Stomach (tissue), 9 donors: ENCODE data around the gene RANBP10. TPM values are rescaled to one million over a fixed set of nuclear protein-coding genes. Genes with fewer than 3 reads are reported as not detected.

Source experiments
- DNase-seq, 2 donors: peaks; one replicate each; pipeline versions ENCODE4 v3.0.0 to v3.0.0-alpha.2; 2013 to 2019
- H3K27ac ChIP-seq, 5 donors: fragments of 200-600 bp in 4 of 5; sonication (generic) in 4 of 5; one replicate each; pipeline ENCODE4 v1.5.1; 2013 to 2019; ENCODE audit warnings: mild to moderate bottlenecking in 1 of 5, moderate library complexity in 1 of 5
- H3K27me3 ChIP-seq, 3 donors: fragments of 200-600 bp; sonication (generic); one replicate each; pipeline ENCODE4 v1.5.1; 2017 to 2019; ENCODE audit warnings: mixed run types in 1 of 3
- H3K36me3 ChIP-seq, 4 donors: fragments of 200-600 bp; sonication (generic); 1 replicate in 3 of 4; 2 replicates in 1 of 4; pipeline ENCODE4 v1.5.1; 2016 to 2019
- H3K4me1 ChIP-seq, 4 donors: fragments of 200-600 bp; sonication (generic); one replicate each; pipeline ENCODE4 v1.5.1; 2016 to 2019
- H3K4me3 ChIP-seq, 4 donors: fragments of 200-600 bp; sonication (generic) in 3 of 4; one replicate each; pipeline ENCODE4 v1.5.1; 2016 to 2019; ENCODE audit warnings: mild to moderate bottlenecking in 1 of 4
- H3K9me3 ChIP-seq, 4 donors: fragments of 200-600 bp; sonication (generic); one replicate each; pipeline ENCODE4 v1.5.1; 2016 to 2019
- EP300 ChIP-seq: sonication (generic); formaldehyde crosslinking; IDR thresholded peaks from one replicate; pipeline ENCODE4 v1.6.1; 2017; ENCODE audit warnings: antibody characterized with exemption
- POLR2A ChIP-seq, 4 donors: fragments of 450-650 bp; IDR thresholded peaks; one replicate each; pipeline ENCODE4 v1.6.1; 2016; ENCODE audit warnings: antibody characterized with exemption in 4 of 4, control low read depth in 2 of 4, mild to moderate bottlenecking in 1 of 4, moderate library complexity in 1 of 4
- POLR2AphosphoS5 ChIP-seq, 3 donors: sonication (generic); formaldehyde crosslinking; IDR thresholded peaks; one replicate each; pipeline ENCODE4 v1.6.1; 2016; ENCODE audit warnings: antibody characterized with exemption in 3 of 3
- WGBS, 5 donors: extraction: QIAGEN DNeasy Blood & Tissue Kit in 3 of 5; methylation state at CpG; one replicate each; pipeline versions ENCODE4 v1.1.5 to v1.1.7; 2013 to 2018; 5-methylcytosine and 5-hydroxymethylcytosine counted together
- intact Hi-C: fragments of 100-400 bp; cut with DNase I; formaldehyde crosslinking; loops from one replicate; pipeline ENCODE4 v1.15.1; 2023; ENCODE audit warnings: low total_unique reads
- polyA plus RNA-seq, 3 donors: library from polyadenylated mRNA; stranded (reverse); fragments of 200-250 nt; gene quantifications; one replicate each; pipeline ENCODE4 v1.2.3, GENCODE V29; 2013
- total RNA-seq, 5 donors: library from RNA; depleted of rRNA; stranded (reverse); fragments of >200 nt; gene quantifications; one replicate each; pipeline versions ENCODE4 v1.1.0 to v1.2.3, GENCODE V29; 2014 to 2016
- TF ChIP-seq, protein P1 (sequence below), 7 experiments: fragments of 450-650 bp in 4 of 7; fragments of 200-600 bp in 3 of 7; sonication (generic) in 3 of 7; IDR thresholded peaks; one replicate each; pipeline ENCODE4 v1.5.1; 2016 to 2019; ENCODE audit warnings: antibody characterized with exemption in 7 of 7, control low read depth in 2 of 7, mild to moderate bottlenecking in 1 of 7
- donor health status: healthy with polysubstance abuse.
- donor health status: Bipolar disorder and iron deficiency.
- donor health status: healthy.

RANBP10 gene
- total and polyA plus RNA-seq, 8 donors: 2.9 to 37.3 (median 8.0) TPM

- no peaks in the 10 kb centered on the region for H3K27me3 ChIP-seq
- intact Hi-C loops: no loop called here
- no peaks in the 10 kb centered on the region for H3K9me3 ChIP-seq
- WGBS, 5 donors: 1 to 4% (median 3%) methylated on average over 13 to 14 of the region's 14 CpGs
- no peak for DNase-seq
- H3K27ac ChIP-seq: peak overlapping the region; percentile 26 to 92 (median 88)
- TF ChIP-seq, protein P1, sequence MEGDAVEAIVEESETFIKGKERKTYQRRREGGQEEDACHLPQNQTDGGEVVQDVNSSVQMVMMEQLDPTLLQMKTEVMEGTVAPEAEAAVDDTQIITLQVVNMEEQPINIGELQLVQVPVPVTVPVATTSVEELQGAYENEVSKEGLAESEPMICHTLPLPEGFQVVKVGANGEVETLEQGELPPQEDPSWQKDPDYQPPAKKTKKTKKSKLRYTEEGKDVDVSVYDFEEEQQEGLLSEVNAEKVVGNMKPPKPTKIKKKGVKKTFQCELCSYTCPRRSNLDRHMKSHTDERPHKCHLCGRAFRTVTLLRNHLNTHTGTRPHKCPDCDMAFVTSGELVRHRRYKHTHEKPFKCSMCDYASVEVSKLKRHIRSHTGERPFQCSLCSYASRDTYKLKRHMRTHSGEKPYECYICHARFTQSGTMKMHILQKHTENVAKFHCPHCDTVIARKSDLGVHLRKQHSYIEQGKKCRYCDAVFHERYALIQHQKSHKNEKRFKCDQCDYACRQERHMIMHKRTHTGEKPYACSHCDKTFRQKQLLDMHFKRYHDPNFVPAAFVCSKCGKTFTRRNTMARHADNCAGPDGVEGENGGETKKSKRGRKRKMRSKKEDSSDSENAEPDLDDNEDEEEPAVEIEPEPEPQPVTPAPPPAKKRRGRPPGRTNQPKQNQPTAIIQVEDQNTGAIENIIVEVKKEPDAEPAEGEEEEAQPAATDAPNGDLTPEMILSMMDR (IDR thresholded peaks at IDR 0.05): no peak
- no peak for TF ChIP-seq EP300
- TF ChIP-seq POLR2AphosphoS5 (IDR thresholded peaks at IDR 0.05): no peak
- TF ChIP-seq POLR2A (IDR thresholded peaks at IDR 0.05): no peak
- H3K4me1 ChIP-seq: peaks cover 14 to 58% (median 36%) of the 10 kb centered on the region in 4 donors
- peaks cover 0 to 12% (median 10%) of the 10 kb centered on the region in 4 donors for H3K36me3 ChIP-seq
- peak overlapping the region; percentile 82 to 95 (median 84) for H3K4me3 ChIP-seq
These were observed 87.7 kb downstream of the RANBP10 start for GRCh38 chr16:67718668-67719047.

- H3K9me3 ChIP-seq: no peaks in the 10 kb centered on the region
- intact Hi-C loops: no loop called here
- WGBS, 5 donors: 40 to 74% (median 59%) methylated on average over 2 of the region's 2 CpGs
- no peak for TF ChIP-seq POLR2A (IDR thresholded peaks at IDR 0.05)
- TF ChIP-seq POLR2AphosphoS5 (IDR thresholded peaks at IDR 0.05): no peak
- no peak for TF ChIP-seq EP300
- TF ChIP-seq, protein P1 (IDR thresholded peaks at IDR 0.05): no peak
- peaks cover 14 to 63% (median 36%) of the 10 kb centered on the region in 4 donors for H3K4me1 ChIP-seq
- H3K27ac ChIP-seq: no peak overlapping the region
- H3K27me3 ChIP-seq: no peaks in the 10 kb centered on the region
- no peak overlapping the region for H3K4me3 ChIP-seq
- no peaks in the 10 kb centered on the region for H3K36me3 ChIP-seq
- peak in 1 of 2 donors; percentile 62 for DNase-seq
These were observed 90.3 kb downstream of the RANBP10 start for GRCh38 chr16:67716097-67716496.

- peaks cover 8 to 59% (median 29%) of the 10 kb centered on the region in 4 donors for H3K4me1 ChIP-seq
- TF ChIP-seq POLR2AphosphoS5 (IDR thresholded peaks at IDR 0.05) (no peak), POLR2A (IDR thresholded peaks at IDR 0.05) (no peak), EP300 (no peak)
- TF ChIP-seq, protein P1 (IDR thresholded peaks at IDR 0.05): no peak
- intact Hi-C loops: no loop called here
These were observed 91.8 kb downstream of the RANBP10 start for GRCh38 chr16:67714522-67714921.

DNA sequence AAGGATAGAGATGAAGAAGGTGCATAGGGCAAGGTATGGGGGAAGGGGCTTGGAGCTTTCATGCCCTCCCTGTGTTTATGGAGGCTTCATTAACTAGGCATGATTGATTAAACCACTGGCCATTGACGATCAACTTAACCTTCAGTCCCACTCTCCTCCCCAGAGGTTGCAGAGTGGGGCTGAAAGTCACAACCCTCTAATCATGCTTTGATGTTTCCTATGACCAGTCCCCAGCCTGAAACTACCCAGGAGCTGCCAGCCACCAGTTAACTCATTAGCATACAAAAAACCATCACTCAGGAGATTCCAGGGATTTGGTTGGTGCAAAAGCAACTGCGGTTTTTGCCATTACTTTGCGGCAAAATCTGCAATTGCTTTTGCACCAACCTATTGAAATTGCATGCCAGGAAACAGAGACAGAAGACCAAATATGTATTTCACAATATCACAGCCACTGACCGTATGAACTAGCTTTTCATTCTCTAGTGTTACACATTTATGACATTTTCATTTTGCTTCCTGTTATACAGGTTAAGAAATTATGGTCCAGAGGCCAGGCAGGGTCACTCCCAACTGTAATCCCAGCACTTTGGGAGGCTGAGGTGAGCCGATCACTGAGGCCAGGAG, 92.6 kb downstream of the RANBP10 start:
- no peak overlapping the region for H3K27ac ChIP-seq
- peaks cover 8 to 61% (median 31%) of the 10 kb centered on the region in 4 donors for H3K4me1 ChIP-seq
- intact Hi-C loops: no loop called here
- TF ChIP-seq POLR2AphosphoS5 (IDR thresholded peaks at IDR 0.05): no peak
- no peak for TF ChIP-seq POLR2A (IDR thresholded peaks at IDR 0.05)
- no peak for TF ChIP-seq EP300
- TF ChIP-seq, protein P1 (IDR thresholded peaks at IDR 0.05): no peak
- H3K9me3 ChIP-seq: no peaks in the 10 kb centered on the region
- WGBS, 5 donors: 78 to 92% (median 85%) methylated on average over 5 of the region's 5 CpGs
- H3K36me3 ChIP-seq: no peaks in the 10 kb centered on the region
- H3K4me3 ChIP-seq: no peak overlapping the region
- no peak for DNase-seq
- H3K27me3 ChIP-seq: no peaks in the 10 kb centered on the region

More at GRCh38 chr16:67714522-67714921, 91.8 kb downstream of the RANBP10 start:
- Histone ChIP-seq H3K4me3 (no peak overlapping the region), H3K27ac (no peak overlapping the region), H3K27me3 (no peaks in the 10 kb centered on the region), H3K9me3 (no peaks in the 10 kb centered on the region), H3K36me3 (no peaks in the 10 kb centered on the region)
- WGBS, 5 donors: 68 to 92% (median 77%) methylated on average over 1 of the region's 1 CpG
- no peak for DNase-seq
